Stomach smooth muscle (tissue), 2 donors: ENCODE measurements around the gene LAMC3.

Experiments
- H3K27ac ChIP-seq: one replicate; pipeline ENCODE4 v1.7.0; 2013; ENCODE audit warnings: mild to moderate bottlenecking, low read length, inconsistent platforms
- H3K27me3 ChIP-seq, 2 donors: one replicate each; pipeline ENCODE4 v1.7.0; 2013; ENCODE audit warnings: low read length in 2 of 2; ENCODE audit not compliant: insufficient read depth in 2 of 2, control insufficient read depth in 1 of 2
- H3K36me3 ChIP-seq, 2 donors: one replicate each; pipeline ENCODE4 v1.7.0; 2013; ENCODE audit warnings: low read length in 2 of 2; ENCODE audit not compliant: control insufficient read depth in 2 of 2, insufficient read depth in 2 of 2
- H3K4me1 ChIP-seq: one replicate; pipeline ENCODE4 v1.7.0; 2013; ENCODE audit warnings: low read length; ENCODE audit not compliant: control insufficient read depth, insufficient read depth
- H3K4me3 ChIP-seq, 2 donors: one replicate each; pipeline ENCODE4 v1.7.0; 2013; ENCODE audit warnings: low read length in 2 of 2
- H3K9ac ChIP-seq, 2 donors: one replicate each; pipeline ENCODE4 v1.7.0; 2013; ENCODE audit warnings: low read length in 2 of 2, mild to moderate bottlenecking in 1 of 2
- H3K9me3 ChIP-seq, 2 donors: one replicate each; pipeline ENCODE4 v1.7.0; 2013; ENCODE audit warnings: low read length in 2 of 2; ENCODE audit not compliant: control insufficient read depth in 2 of 2
- donor health status: healthy.
- donor health status: Pancreatic carcinoma.

LAMC3 gene

DNA sequence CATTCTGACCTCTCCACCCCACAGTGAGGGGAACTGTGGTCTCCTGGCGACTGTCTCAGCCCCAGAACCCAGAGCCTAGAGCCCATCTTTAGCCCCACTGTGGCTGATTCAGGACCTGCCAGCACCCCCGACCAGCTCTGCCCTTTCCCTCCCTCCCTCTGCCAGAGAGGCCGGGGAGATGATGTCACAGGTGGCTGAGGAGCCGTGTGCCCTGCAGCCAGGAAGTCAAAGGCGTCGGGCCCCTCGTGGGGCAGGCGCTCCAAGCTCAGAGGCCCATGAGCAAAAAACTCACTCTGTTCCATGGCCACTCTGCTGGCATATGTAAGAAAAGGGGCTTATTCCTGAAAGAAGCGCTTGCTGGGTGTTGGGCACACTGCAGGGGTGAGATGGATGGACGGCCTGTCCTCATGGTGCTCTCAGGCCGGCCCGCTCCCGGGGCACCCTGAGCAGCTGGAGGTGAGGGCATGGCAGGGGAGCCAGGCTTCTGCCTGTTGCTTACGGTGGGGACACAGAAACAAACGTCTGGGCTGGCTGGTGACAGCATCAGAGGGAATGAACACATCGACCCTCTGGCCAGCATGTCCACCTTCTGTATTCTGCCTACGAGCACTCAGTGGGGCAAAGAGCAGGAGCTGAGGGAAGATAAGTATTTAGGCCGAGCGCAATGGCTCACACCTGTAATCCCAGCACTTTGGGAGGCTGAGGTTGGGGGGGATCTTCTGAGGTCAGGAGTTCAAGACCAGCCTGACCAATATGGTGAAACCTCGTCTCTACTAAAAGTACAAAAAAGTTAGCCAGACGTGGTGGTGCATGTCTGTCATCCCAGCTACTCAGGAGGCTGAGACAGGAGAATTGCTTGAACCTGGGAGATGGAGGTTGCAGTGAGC, 41.1 kb downstream of the LAMC3 start:
- Histone ChIP-seq H3K4me3 (no peak overlapping the region), H3K9me3 (no peaks in the 10 kb centered on the region), H3K9ac (no peak overlapping the region), H3K4me1 (peaks cover 3% of the 10 kb centered on the region), H3K27me3 (peaks cover 0 to 9% of the 10 kb centered on the region in 2 donors), H3K27ac (no peak overlapping the region), H3K36me3 (no peaks in the 10 kb centered on the region)

DNA sequence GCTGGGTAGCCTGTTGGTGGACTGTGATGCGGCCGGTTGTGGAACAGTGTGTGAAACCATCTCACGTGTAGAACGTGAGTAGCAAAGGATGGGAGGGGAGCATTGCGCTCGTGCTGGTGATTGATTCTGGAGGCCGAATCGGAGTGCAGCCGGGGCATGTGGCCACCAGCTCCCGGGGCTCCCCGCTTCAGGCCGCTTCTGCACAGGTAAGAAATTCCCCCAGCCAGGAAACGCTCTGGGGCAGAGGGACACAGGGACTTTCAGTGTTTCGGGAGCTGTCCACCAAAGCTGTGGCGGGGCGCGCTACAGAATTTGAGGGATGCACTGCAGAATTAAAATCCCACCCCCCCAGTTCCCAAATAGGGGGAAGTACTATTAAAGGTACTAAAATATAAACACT, 41.9 kb downstream of the LAMC3 start:
- H3K9me3 ChIP-seq = no peaks in the 10 kb centered on the region
- H3K36me3 ChIP-seq = no peaks in the 10 kb centered on the region
- no peak overlapping the region for H3K4me3 ChIP-seq

GRCh38 chr9:131051592-131052517, 42.9 kb downstream of the LAMC3 start:
- no peaks in the 10 kb centered on the region for H3K9me3 ChIP-seq
- no peak overlapping the region for H3K4me3 ChIP-seq
- H3K27me3 ChIP-seq = peaks cover 0 to 11% of the 10 kb centered on the region in 2 donors
- no peaks in the 10 kb centered on the region for H3K36me3 ChIP-seq
- no peaks in the 10 kb centered on the region for H3K4me1 ChIP-seq
- H3K27ac ChIP-seq = no peak overlapping the region
- no peak overlapping the region for H3K9ac ChIP-seq

More for the DNA sequence above, 41.9 kb downstream of the LAMC3 start:
- Histone ChIP-seq H3K27ac (no peak overlapping the region), H3K4me1 (peaks cover 3% of the 10 kb centered on the region), H3K9ac (no peak overlapping the region), H3K27me3 (peaks cover 0 to 9% of the 10 kb centered on the region in 2 donors)

GRCh38 chr9:131053896-131054295, 44.9 kb downstream of the LAMC3 start:
- H3K27ac ChIP-seq = no peak overlapping the region

DNA sequence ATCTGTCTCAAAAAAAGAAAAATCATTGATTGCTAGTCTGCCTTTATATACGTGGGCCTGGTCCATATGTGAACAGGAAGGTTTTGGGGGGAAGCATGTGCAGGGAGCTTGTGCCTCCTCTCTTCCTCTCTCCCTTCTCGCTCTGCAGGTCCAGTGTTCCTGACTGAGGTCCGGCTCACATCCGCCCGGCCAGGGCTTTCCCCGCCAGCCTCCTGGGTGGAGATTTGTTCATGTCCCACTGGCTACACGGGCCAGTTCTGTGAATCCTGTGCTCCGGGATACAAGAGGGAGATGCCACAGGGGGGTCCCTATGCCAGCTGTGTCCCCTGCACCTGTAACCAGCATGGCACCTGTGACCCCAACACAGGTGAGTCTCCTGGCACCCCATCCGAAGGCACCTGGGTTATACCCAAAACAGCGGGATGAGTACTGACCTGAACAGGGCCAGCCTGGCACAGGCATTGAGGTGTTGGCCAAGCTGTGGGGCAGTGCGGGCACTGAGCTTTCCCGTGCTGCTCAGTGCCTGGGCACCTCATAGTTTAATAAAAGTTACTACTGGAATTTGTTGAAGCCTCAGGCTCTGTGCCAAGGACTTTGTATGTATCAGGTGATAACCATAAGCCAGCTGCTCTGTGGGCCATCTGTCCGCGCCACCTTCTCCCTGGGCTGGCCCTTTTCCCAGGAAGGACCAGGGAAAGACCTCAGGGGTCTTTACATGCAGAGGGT, 48.0 kb downstream of the LAMC3 start:
- no peaks in the 10 kb centered on the region for H3K9me3 ChIP-seq
- H3K9ac ChIP-seq = no peak overlapping the region
- no peak overlapping the region for H3K4me3 ChIP-seq
- H3K27ac ChIP-seq = no peak overlapping the region
- H3K36me3 ChIP-seq = no peaks in the 10 kb centered on the region
- H3K4me1 ChIP-seq = no peaks in the 10 kb centered on the region
- H3K27me3 ChIP-seq = peaks cover 0 to 8% of the 10 kb centered on the region in 2 donors

More at GRCh38 chr9:131053896-131054295, 44.9 kb downstream of the LAMC3 start:
- Histone ChIP-seq H3K36me3 (no peaks in the 10 kb centered on the region), H3K4me1 (no peaks in the 10 kb centered on the region), H3K4me3 (no peak overlapping the region), H3K27me3 (peaks cover 0 to 11% of the 10 kb centered on the region in 2 donors), H3K9ac (no peak overlapping the region), H3K9me3 (no peaks in the 10 kb centered on the region)

DNA sequence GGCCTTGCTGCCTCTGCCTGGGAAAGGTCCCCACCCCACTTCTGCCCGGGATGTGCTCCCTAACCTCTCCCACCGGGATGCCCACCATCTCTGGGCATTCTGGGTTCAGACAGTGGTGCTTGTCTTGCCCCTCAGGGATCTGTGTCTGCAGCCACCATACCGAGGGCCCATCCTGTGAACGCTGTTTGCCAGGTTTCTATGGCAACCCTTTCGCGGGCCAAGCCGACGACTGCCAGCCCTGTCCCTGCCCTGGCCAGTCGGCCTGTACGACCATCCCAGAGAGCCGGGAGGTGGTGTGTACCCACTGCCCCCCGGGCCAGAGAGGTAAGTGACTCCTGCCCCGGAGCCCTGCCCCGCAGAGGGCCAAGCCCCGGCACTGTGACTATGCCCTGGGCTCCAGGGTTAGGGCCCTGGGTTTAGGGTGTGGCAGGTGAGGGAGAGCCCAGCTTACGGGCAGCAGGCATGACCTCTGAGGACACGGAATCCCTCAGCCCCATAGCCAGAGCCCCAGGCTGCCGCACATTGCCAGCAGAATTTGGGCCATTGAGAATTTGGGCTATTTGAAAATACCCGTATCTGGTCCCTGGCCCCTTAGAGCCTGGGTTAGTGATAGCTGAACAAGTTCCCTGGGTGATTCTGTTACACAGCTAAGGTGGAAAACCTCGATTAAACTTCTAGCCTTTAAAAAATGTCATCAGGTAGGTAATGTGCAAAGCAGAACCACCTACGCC, 52.1 kb downstream of the LAMC3 start:
- Histone ChIP-seq H3K4me1 (no peaks in the 10 kb centered on the region), H3K9me3 (no peaks in the 10 kb centered on the region), H3K27ac (no peak overlapping the region), H3K36me3 (no peaks in the 10 kb centered on the region), H3K27me3 (peaks cover 0 to 5% of the 10 kb centered on the region in 2 donors), H3K9ac (no peak overlapping the region), H3K4me3 (no peak overlapping the region)

GRCh38 chr9:131062969-131063368, 54.0 kb downstream of the LAMC3 start:
- no peaks in the 10 kb centered on the region for H3K9me3 ChIP-seq
- no peak overlapping the region for H3K9ac ChIP-seq
- H3K4me3 ChIP-seq = no peak overlapping the region
- no peaks in the 10 kb centered on the region for H3K27me3 ChIP-seq
- H3K36me3 ChIP-seq = no peaks in the 10 kb centered on the region
- no peak overlapping the region for H3K27ac ChIP-seq
- no peaks in the 10 kb centered on the region for H3K4me1 ChIP-seq

DNA sequence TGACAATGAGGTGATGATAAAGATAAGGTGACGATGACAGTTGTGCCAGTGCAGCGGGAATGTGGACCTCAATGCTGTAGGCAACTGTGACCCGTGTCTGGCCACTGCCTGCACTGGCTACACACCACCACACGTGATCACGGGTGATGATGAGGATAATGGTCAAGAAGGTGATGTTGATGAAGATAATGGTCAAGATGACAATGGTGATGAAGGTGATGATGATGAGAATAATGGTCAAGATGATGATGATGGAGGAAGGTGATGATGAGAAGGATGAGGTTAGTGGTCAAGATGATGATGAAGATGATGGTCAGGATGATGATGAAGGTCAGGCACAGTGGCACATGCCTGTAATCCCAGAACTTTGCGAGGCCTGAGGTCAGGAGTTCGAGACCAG, 56.6 kb downstream of the LAMC3 start:
- H3K27ac ChIP-seq = no peak overlapping the region
- no peak overlapping the region for H3K9ac ChIP-seq
- H3K27me3 ChIP-seq = peaks cover 0 to 5% of the 10 kb centered on the region in 2 donors
- no peak overlapping the region for H3K4me3 ChIP-seq
- H3K4me1 ChIP-seq = no peaks in the 10 kb centered on the region
- H3K36me3 ChIP-seq = no peaks in the 10 kb centered on the region
- H3K9me3 ChIP-seq = no peaks in the 10 kb centered on the region

DNA sequence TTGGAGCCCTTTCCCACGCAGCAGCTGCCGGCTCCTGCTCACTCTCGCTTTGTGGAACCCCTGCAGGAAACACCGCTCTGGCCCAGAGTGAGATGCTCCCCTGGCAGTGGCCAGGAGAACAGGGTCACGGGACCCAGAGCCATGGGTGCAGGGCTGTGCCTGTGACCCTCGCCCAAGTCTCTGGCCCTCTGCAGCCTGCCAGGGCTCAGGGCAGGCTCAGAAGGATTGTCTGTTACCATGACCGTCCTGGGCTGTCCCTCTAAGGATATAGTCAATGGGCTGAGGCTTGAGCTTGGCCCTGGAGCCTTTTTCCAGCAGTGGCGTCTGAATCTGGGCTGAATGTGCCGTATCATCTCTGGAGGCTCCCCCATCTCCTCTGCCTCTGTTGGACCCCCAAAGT, 58.7 kb downstream of the LAMC3 start:
- Histone ChIP-seq H3K27me3 (peaks cover 0 to 7% of the 10 kb centered on the region in 2 donors), H3K9ac (no peak overlapping the region), H3K27ac (no peak overlapping the region), H3K9me3 (no peaks in the 10 kb centered on the region), H3K4me3 (no peak overlapping the region), H3K4me1 (no peaks in the 10 kb centered on the region), H3K36me3 (no peaks in the 10 kb centered on the region)
